HTR-8/SVneo (cell line): ENCODE results near the gene STIM2.

Experiments
- DNase-seq: peaks from one replicate; pipeline ENCODE4 v3.0.0; 2011; ENCODE audit warnings: low spot score, mixed read lengths; ENCODE audit not compliant: insufficient read length
- FAIRE-seq: peaks from 2 replicates; lab custom pipeline; 2011; peaks lifted over from hg19 to GRCh38; lab: Jason Lieb, UNC

Gene STIM2

DNA sequence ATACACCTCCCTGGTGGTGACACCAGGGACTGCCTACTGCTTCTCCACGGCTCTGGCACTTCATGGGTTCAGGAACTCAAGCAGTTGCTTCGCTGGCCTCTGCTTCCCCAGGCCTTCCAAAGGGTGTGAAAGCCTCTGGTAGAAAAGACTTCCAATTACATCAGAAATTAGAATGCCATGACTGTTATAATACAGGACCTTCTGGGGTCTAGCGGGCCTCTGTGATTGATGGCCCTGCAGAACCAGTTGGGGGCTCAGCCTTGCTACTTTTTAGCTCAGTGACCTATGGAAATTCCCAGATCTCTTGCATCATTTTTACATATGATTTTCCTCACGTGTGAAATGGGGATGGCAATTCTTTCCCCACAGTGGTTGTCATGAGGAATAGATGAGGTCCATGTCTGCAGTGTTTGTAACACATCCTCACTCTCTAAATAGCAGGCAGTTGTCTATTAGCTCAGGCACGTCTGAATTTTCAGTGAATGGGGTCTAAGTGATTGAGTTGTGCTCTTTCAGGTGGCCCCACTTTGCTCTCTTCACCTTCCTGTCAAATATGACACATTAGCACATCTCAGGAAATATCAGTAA is 198.3 kb downstream of the STIM2 start:
- DNase-seq, result no peak
- no peak for FAIRE-seq

DNA sequence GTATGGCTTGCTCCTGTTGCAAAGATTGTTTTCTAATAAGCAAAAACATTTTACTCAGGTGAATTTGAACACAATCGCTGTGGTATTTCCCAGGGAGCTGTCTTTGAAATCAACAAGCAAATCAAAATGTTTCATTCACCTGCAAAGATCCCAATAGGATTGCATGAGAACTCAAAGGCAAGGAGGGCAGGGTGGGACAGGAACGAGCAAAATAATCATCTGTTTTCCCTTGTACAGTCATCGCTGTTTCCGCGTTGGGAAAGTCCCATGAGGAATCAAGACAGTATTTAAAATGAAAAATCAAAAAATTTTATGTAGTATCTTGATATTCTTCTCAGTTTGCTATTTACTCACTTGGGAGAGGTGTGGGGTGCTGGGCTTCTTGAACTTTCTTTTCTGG is 198.8 kb downstream of the STIM2 start:
- no peak for DNase-seq
- FAIRE-seq, result no peak

DNA sequence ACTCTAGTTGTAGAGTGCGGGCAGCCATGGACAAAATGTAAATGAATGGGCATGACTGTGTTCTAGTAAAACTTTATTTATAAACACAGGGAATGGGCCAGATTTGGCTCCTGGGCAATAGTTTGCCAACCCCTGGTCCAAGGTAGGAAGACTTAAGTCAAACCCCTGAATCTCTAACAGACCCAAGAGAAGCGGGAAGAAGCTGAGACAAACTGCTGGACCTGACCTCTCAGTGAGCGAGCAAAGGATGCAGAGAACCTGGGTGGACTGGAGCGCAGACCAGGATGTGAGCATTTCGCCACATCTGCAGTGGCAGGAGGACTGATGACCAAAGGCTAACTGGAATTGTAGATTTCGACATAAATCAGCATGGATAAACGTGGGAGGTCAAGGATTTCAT is 201.6 kb downstream of the STIM2 start:
- FAIRE-seq (no peak), DNase-seq (no peak)

DNA sequence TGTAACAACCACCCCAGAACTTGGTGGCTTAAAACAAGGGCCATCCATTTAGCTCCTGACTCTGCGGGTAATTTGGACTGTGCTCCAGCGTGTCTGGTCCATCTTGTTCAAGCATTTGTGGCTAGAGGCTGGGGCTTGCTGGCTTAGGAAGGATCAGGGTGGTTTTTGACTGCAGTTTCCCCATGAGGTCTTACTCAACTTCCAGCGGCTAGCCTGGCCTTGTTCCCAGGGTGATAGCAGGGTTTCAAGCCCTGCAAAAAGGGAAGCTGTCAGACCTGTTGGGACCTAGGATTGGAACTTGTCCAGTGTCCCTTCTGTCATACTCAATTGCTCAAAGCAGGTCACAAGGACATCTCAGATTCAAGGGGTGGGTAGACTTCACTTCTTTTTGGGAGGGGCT is 205.9 kb downstream of the STIM2 start:
- FAIRE-seq, result no peak
- DNase-seq, result no peak

DNA sequence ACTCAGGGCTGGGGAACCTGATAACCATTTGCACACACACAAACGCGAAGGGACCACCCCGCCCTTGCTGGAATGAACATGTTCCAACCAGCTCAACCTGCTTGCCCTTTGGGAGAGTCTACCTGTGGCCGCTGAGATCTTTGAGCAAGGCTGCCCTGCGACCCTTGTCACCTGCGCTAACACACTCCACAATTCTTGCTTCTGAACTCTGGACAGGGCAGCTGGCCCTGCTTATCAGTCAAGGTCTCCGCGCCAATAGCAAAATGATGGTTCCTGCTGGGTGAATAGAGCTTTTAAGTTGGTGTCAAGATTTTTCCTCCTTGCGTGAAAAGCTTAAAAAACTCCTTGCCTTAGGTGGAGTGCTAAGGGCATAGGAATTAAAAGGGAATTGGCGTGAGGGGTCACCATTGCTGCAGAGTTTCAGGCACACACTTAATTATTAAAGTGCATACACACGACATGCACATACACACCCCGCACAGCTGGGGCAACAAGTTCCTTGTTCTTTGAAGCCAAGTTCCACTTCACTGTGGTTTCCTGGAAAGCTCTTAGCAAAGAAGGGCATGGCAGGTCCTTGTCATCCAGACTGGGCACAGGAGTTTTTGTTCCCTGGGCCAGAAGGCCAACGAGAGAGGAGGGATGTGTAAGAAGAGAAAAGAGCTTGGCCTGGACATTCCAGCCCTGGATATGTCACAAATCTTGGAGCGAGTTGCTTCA is 207.7 kb downstream of the STIM2 start:
- DNase-seq (no peak), FAIRE-seq (no peak)
